NT2/D1 (cell line): ENCODE data around the gene HTR5A.

Source experiments
- DNase-seq: peaks from one replicate; pipeline ENCODE4 v3.0.0-alpha.2; 2011; ENCODE audit warnings: low read depth, low spot score
- H3K27me3 ChIP-seq: 2 replicates; pipeline ENCODE4 v1.6.0; 2011; ENCODE audit warnings: mild to moderate bottlenecking; ENCODE audit not compliant: insufficient read length, insufficient read depth
- H3K36me3 ChIP-seq: 2 replicates; pipeline ENCODE4 v1.6.1; 2011; ENCODE audit warnings: mild to moderate bottlenecking, low read length, mixed read lengths; ENCODE audit not compliant: insufficient read depth, insufficient read length
- H3K4me1 ChIP-seq: 2 replicates; pipeline ENCODE4 v1.5.1; 2011; ENCODE audit not compliant: insufficient read depth, insufficient read length
- H3K4me3 ChIP-seq: 2 replicates; pipeline ENCODE4 v1.5.1; 2011; ENCODE audit warnings: low read depth; ENCODE audit not compliant: insufficient read length
- H3K9ac ChIP-seq: 2 replicates; pipeline ENCODE4 v1.6.0; 2011; ENCODE audit warnings: low read depth; ENCODE audit not compliant: insufficient read length
- H3K9me3 ChIP-seq: 2 replicates; pipeline ENCODE4 v1.5.1; 2011; ENCODE audit warnings: mild to moderate bottlenecking, low read length; ENCODE audit not compliant: insufficient read depth
- SUZ12 ChIP-seq: IDR thresholded peaks from 2 replicates; pipeline ENCODE4 v1.6.1; 2011; ENCODE audit not compliant: insufficient read length, insufficient read depth; ENCODE audit errors: extremely low read depth
- YY1 ChIP-seq: IDR thresholded peaks from 2 replicates; pipeline ENCODE4 v1.6.1; 2011; ENCODE audit not compliant: insufficient read length, insufficient read depth
- ZNF274 ChIP-seq: IDR thresholded peaks from 2 replicates; pipeline ENCODE4 v1.6.1; 2011; ENCODE audit warnings: mild to moderate bottlenecking, low read depth, low read length

HTR5A gene

GRCh38 chr7:155124706-155125105 is 54.6 kb downstream of the HTR5A start:
- peaks cover 3% of the 10 kb centered on the region for H3K4me1 ChIP-seq
- TF ChIP-seq YY1 (no peak), ZNF274 (no peak), SUZ12 (no peak)
- peaks cover 21% of the 10 kb centered on the region for H3K9me3 ChIP-seq
- H3K4me3 ChIP-seq = no peak overlapping the region
- H3K27me3 ChIP-seq = no peaks in the 10 kb centered on the region
- DNase-seq = no peak
- no peaks in the 10 kb centered on the region for H3K36me3 ChIP-seq
- H3K9ac ChIP-seq = no peak overlapping the region

- Histone ChIP-seq H3K27me3 (no peaks in the 10 kb centered on the region), H3K4me1 (no peaks in the 10 kb centered on the region), H3K9ac (no peak overlapping the region), H3K9me3 (peaks cover 9% of the 10 kb centered on the region; the same call in 1 of the 2 replicates), H3K4me3 (no peak overlapping the region), H3K36me3 (no peaks in the 10 kb centered on the region)
- TF ChIP-seq ZNF274 (no peak), SUZ12 (no peak), YY1 (no peak)
- no peak for DNase-seq
These were observed 59.1 kb downstream of the HTR5A start for GRCh38 chr7:155129186-155129585.

GRCh38 chr7:155129789-155130188 is 59.7 kb downstream of the HTR5A start:
- Histone ChIP-seq H3K27me3 (no peaks in the 10 kb centered on the region), H3K4me1 (no peaks in the 10 kb centered on the region), H3K9ac (no peak overlapping the region), H3K9me3 (peaks cover 6% of the 10 kb centered on the region; the same call in 1 of the 2 replicates), H3K4me3 (no peak overlapping the region), H3K36me3 (no peaks in the 10 kb centered on the region)
- TF ChIP-seq ZNF274 (no peak), YY1 (no peak), SUZ12 (no peak)
- no peak for DNase-seq

- Histone ChIP-seq H3K27me3 (no peaks in the 10 kb centered on the region), H3K4me3 (no peak overlapping the region)
- TF ChIP-seq SUZ12 (no peak), YY1 (no peak), ZNF274 (no peak)
These were observed 60.4 kb downstream of the HTR5A start for GRCh38 chr7:155130493-155130892.

GRCh38 chr7:155131090-155131489 is 61.0 kb downstream of the HTR5A start:
- no peaks in the 10 kb centered on the region for H3K4me1 ChIP-seq
- H3K9ac ChIP-seq = no peak overlapping the region
- H3K36me3 ChIP-seq = no peaks in the 10 kb centered on the region
- TF ChIP-seq SUZ12 (no peak), YY1 (no peak), ZNF274 (no peak)
- no peaks in the 10 kb centered on the region for H3K9me3 ChIP-seq
- no peak overlapping the region for H3K4me3 ChIP-seq
- no peaks in the 10 kb centered on the region for H3K27me3 ChIP-seq
- DNase-seq = no peak

More at GRCh38 chr7:155130493-155130892, 60.4 kb downstream of the HTR5A start:
- H3K9me3 ChIP-seq = no peaks in the 10 kb centered on the region
- H3K36me3 ChIP-seq = no peaks in the 10 kb centered on the region
- no peak overlapping the region for H3K9ac ChIP-seq
- H3K4me1 ChIP-seq = no peaks in the 10 kb centered on the region
- no peak for DNase-seq

- DNase-seq = no peak
- TF ChIP-seq SUZ12 (no peak), ZNF274 (no peak), YY1 (no peak)
- Histone ChIP-seq H3K9me3 (no peaks in the 10 kb centered on the region), H3K27me3 (no peaks in the 10 kb centered on the region), H3K9ac (no peak overlapping the region), H3K36me3 (no peaks in the 10 kb centered on the region), H3K4me3 (no peak overlapping the region), H3K4me1 (no peaks in the 10 kb centered on the region)
These were observed 62.3 kb downstream of the HTR5A start for GRCh38 chr7:155132431-155132830.

GRCh38 chr7:155136619-155137243 is 66.6 kb downstream of the HTR5A start:
- Histone ChIP-seq H3K9me3 (no peaks in the 10 kb centered on the region), H3K9ac (no peak overlapping the region), H3K4me1 (peaks cover 6% of the 10 kb centered on the region), H3K27me3 (no peaks in the 10 kb centered on the region), H3K4me3 (no peak overlapping the region), H3K36me3 (no peaks in the 10 kb centered on the region)
- no peak for DNase-seq
- no peak for TF ChIP-seq ZNF274
- TF ChIP-seq YY1 = no peak
- TF ChIP-seq SUZ12 = no peak
